Hematopoietic multipotent progenitor cell treated with erythropoietin and hydrocortisone succinate and interleukin-3 and kit ligand, for 4 days (in vitro differentiated cells): Measurements from ENCODE around the gene GOLGA2.

Experiments used
- DNase-seq: peaks from one replicate; pipeline ENCODE4 v3.0.0-alpha.2; 2015

GOLGA2 gene

DNA sequence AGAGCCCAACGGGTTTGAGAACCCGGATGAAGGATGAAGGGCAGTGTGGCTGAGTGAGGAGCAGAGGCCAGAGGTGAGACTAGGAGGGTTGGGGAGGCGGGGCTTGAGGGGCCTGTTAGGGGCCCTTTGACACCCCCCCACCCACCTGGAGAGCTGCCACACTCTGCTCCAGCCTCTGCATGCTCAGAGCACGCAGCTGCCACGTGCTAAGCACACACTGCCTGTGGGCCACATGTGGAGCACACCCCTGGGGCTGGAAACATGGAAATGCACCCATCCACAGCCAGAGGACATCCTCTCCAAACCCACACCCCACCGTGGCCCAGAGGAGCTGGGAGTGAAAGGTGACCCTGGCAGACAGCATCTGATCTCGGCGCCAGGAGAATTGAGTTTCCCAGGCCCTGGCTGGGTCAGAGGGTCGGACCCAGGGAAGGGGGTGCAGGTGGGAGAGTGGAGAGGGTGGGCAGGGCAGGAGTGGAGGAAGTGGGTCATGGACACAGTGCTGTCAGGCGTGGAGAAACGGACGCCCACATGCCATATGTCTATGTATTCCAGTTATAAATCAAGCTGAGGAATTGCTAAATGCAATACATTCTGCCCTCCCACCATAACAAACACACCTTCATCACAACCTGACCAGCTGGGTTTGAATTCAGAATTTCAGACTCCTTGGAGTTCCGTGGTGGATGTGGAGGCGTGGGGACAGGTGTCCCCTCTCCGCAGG is 66.7 kb downstream of the GOLGA2 start:
- DNase-seq = no peak

- no peak for DNase-seq
These were observed 67.4 kb downstream of the GOLGA2 start for GRCh38 chr9:128208386-128208785.

DNA sequence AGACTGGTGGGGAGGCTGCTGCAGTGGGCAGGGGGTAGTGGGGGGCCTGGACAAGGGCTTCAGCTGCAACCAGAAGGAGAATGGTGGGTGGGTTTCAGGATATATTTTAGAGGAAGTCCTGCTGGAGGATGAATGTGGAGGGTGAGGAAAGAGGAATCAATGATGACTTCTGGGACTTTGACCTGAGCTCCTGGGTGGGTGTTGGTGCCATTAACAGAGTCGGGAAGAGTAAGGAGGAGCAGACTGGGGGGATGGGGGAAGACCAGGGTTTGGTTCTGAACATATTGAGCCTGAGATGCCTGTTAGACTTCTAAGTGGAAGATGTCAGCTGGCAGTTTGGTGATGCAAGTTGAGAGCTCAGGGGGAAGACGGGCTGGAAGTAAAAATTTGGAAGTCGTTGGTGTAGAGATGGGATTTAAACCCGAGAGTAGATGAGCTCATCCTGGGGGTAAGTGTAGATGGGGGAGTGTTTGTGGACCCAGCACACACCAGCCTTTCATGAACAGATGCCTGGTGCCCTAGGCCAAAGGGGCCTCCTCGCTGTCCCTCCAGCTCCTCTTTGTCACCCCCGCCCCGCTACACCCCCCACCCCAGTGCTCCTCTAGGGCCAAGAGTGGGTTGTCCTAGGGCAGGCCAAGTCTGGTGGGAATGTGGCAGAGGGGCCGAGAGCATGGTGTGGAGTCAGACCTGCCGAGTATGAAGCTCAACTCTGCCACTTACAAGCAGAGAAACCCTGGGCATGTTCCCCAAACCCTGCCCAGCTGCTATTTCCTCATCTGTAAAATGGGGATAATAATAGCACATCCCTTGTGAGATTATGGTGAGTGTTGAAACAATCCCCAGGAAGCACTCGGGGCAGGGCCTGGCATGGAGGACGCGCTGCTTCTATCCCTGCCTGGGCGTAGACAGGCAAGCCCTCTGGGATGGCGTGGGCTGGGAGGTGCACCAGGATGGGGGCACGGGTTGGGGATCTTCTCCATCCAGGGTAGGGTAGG is 68.6 kb downstream of the GOLGA2 start:
- no peak for DNase-seq

- no peak for DNase-seq
These were observed 69.3 kb downstream of the GOLGA2 start for GRCh38 chr9:128206484-128206883.
